Kidney tubule cell (primary cell): ENCODE data around the gene MAP3K14.

Experiments used
- DNase-seq: peaks from one replicate; pipeline ENCODE4 v3.0.0-alpha.2; 2018; ENCODE audit warnings: low spot score

Gene MAP3K14

GRCh38 chr17:45282683-45283644 lies 33.9 kb downstream of the MAP3K14 start:
- DNase-seq = no peak

DNA sequence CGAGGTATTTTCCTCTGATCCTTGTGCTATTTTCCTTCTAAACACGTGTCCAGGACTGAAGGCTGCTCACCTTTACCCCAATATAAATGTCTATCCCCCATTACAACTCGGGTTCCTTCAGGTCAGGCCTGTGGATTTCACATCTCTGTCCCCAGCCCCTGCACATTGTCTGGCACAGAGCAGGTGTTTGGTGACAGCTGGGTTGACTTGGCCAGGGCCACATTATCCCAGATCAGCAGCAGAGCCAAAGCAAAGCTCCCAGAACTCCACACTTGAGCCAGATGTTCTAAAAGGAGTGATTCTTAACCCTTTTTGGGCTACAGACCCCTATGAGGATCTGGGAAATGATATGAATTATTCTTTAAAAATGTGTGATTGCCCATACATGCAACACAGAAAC lies 36.9 kb downstream of the MAP3K14 start:
- DNase-seq = no peak

GRCh38 chr17:45277992-45278391 lies 38.8 kb downstream of the MAP3K14 start:
- no peak for DNase-seq

- peak; percentile 89 for DNase-seq
These were observed 39.5 kb downstream of the MAP3K14 start for GRCh38 chr17:45277216-45277849.

DNA sequence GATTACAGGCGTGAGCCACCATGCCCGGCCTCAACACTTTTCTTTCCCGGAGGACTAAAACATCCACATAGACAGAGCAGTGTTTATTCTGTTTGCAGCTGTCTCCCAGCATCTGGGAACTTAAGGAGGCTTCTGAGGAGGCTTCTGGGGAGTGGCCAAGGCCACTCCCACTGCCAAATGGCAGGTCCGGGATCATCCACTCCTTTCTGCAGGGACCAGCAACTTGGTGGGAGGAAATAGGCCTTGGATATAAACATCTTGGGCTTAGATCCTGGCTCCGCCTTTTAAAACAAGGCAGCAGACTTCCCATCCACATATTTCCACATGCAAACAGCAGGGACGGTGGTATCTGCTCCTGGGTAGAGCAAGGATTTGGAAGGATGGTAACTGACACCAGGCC lies 40.8 kb downstream of the MAP3K14 start:
- DNase-seq = no peak

DNA sequence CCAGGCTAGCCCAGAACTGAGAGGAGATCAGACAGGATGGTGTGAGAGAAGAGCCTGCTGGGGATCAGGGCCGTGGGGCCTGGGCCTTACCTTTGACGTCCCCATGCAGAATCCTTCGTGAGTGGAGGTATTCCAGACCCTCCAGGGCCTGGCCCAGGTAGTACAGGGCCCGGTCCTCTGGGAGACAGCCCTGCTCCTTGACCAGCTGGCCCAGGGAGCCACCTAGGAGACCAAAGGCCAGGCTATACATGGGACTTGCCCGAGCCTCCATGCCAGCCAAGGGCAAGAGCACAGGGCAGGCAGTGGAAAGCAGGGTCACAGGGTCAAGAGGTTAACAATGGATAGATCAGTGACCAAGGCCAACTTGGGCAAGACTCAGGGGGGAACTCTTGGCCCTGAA lies 42.8 kb downstream of the MAP3K14 start:
- no peak for DNase-seq

DNA sequence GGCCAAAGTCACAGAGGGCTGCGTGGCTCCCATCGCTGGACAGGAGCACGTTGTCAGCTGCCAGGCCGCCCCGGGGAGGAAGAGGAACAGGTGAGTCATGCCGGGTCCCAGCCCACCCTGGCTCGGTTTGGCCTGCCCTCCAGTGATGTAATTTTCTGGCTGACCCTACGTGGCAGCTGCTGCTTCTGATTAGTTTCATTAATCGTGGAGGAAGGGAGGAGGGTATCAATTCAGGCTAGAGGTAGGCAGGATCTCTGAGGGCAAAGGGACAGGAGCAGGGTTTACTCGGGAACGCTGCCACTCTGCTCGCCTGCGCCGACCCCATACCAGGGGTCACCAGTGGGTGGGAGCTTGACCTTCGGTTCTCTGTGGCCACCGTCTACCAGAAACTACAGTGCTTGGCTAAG lies 43.3 kb downstream of the MAP3K14 start:
- no peak for DNase-seq

DNA sequence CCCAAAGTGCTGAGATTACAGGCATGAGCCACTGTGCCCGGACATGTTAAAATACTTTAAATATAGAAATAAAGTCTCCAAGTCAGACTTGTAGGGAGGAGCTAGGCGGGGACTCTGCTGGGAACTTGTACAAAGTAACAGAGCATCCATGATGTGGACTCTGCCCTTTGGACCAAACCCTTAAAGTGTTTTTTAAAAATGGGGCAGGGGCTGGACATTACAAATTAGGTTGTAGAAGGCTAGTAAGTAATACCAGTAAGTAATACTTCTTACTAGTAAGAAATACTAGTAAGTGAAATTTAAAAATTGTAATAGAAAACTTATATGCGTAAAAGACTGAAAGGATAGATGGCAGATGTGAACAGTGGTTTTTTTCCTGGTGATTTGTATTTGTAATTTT lies 45.2 kb downstream of the MAP3K14 start:
- DNase-seq = no peak

DNA sequence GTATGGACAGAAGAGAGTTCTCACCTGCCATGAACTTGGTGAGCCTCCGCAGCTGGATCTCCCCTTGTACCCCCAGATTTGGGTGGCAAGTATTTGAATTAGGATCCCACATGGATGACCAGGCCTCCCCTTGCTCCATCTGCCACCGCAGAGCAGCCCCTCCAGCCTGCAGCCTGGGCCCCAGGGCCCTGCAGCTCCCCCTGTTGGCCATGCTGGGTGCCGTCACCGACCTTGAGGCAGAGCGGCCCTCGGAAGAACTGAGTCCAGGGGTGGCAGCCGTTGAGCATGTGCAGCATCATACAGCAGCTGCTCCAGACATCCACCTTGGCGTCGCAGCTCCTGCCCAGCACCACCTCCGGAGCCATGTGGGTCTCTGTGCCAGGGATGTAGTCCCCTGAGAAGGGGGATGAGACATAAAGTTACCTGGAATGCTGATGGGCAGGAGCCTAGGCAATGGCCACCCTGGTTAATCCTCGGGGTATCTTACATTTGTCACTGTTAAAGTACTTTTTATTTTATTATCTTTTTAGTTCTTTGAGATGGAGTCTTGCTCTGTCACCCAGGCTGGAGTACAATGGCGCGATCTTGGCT lies 45.9 kb downstream of the MAP3K14 start:
- no peak for DNase-seq

DNA sequence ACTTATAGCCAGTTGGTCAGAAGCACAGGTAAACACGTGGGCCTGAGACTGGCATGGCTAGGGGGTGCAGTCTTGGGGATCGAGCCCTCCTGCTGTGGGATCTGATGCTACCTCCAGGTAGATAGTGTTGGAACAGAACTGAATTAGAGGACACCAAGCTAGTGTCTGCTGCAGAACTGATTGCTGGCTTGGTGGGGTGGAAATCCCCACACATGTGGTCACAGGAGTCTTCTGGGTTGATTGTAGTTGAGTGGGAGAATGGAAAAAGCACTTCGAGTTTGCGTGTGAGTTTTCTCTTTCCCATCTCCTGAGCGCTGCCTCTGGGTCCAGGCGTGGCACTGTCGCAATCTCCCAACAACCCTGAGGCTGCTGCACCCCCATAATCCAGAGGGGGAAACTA lies 46.9 kb downstream of the MAP3K14 start:
- no peak for DNase-seq

- DNase-seq = no peak
These were observed 49.3 kb downstream of the MAP3K14 start for GRCh38 chr17:45267436-45268055.

GRCh38 chr17:45266372-45266926 lies 50.4 kb downstream of the MAP3K14 start:
- no peak for DNase-seq

DNA sequence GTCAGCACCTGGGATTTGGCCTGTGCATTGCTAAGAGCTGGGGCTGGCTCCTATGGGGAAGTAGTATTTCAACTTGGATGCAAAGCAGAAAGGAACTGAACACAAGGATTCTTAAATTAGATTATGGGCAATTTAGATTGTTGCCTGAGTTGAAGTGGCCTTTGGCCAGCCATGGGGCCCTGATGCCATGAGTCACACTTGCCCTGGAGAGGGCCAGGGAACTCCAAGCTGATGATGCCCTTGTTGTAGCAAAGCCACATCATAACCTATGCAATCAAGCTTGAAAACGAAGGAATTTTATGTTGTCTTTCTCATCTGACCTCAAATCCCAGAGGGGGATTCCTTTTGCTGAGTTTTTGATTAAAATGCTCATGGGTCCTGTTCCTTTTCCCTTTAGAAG lies 51.0 kb downstream of the MAP3K14 start:
- DNase-seq = peak; percentile 86

GRCh38 chr17:45264988-45265387 lies 51.8 kb downstream of the MAP3K14 start:
- DNase-seq = no peak

- DNase-seq = no peak
These were observed 52.4 kb downstream of the MAP3K14 start for GRCh38 chr17:45264430-45264829.

- DNase-seq = no peak
These were observed 53.4 kb downstream of the MAP3K14 start for GRCh38 chr17:45263477-45263860.

DNA sequence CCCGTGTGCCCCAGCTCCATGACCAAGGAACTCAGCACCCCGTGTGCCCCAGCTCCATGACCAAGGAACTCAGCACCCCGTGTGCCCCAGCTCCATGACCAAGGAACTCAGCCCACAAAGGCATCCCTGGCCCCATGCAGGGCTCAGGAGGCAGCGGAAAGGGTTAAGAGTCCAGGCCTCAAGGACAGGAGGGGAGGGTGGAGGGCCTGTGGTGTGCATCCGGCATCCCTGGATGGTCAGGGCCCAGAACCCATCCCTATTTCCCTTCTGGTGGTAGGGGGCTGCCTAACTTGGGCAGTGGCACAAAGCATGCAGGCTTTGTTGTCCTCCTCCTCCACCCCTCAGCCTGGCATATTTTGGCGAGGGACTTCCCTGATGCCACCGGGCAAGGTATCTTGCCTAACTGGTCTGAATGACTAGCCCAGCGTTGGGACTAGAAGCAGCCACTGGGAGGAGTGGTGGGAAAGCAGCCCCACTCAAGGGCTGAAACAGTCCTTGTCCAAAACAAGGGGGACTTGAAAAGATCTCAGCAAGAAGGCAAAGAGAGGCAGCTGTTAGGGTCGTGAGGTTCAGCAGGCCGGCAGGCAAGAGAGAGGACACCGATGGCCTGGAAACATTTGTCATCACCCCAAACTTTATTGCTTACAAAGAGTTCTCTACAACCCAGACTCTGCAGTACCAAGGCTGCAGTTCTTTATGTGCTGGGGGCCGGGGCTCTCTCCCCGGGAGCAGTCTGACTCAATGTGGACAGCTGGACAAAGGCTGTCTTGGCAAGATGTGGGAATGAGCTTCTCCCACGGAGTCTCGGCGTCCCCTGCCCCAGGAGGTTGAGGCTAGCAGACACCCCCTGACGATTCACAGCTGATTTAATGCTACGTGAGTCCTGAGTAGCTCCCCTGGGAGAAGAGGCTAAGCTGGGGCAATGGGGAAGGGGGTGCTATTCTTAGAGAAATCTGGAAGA lies 54.0 kb downstream of the MAP3K14 start:
- DNase-seq = no peak

DNA sequence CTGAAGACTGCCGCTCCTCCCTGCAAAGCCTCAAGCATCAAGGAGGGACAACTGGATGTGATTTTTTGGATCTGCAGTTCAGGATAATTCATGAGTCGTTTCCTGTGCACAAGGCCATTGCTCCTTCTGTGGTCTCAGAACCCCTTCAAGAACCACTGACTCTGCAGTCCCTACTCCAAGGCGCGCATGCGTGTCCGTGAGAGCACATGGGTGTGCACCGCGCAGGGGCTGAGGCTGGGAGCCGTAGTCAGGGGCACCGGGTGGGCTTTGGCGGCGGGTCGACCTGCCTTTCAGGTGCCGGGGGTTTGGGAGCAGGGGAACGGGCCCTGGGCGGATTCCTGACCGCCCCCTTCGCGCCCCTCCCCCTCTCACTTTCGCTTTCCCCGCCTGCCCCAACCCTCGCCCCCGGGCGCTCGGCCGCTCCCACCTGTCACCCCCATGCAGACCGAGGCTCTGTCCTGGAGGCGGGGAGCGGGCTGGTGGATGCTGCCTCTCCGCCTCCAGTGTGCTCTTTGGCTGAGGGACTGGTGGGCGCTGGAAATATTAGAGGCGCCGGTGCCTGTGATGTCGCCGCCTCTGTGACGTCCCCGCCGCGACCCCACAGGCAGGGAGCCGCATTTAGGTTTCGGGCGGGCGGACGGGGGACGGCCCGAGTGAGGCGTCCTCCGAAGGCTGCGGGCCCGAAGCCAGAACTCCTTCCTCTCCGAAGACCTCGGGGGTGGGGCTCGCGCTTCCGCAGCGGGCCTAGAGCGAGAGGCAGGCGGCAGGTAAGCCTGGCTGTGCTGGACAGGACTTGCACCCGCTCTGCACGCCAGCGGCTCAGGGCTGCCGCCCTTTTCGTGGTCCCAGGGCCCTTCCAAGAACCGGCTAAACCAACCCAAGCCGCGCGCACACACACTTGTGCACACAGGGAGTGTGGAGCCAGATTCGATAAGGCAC lies 55.0 kb downstream of the MAP3K14 start, which contains the start of gene SPATA32:
SPATA32 (minus strand) TSS at position 518 of the 939 bp plus-strand sequence; CDS start at position 440, 78 bp downstream.
- peak; percentile 39 for DNase-seq

DNA sequence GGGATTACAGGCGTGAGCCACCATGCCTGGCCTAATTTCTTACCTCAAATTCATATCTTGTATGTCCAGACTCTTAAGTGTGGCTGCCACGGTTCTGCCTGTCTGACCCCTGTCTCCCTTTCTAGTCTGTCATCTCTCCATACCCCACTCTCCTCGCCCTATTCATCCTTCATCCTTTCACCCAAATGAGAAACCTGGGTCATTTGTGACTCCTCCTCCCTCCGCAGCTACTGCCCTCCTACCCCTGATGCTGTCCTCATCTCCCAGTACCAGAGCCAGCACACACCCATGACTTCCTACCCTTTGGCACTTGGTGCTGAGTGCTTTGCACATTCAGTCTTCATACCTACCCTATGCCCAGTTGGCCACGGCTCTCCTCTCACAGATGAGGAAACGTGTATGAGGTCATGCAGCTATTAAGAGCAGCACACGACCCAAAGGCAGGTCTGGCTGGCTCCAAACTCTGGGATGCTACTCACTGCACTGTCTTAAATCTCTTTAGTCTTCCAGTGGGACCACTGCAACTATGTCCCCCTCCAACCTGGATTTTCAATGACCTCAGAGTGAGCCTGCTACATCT lies 56.5 kb downstream of the MAP3K14 start:
- DNase-seq = no peak
